Measurements from ENCODE around the gene C3orf80.

Gene C3orf80

GRCh38 chr3:160265088-160265487, 39.9 kb downstream of the C3orf80 start:
- H3K27ac ChIP-seq (ENCODE audit: low read length) = no peak overlapping the region
- no peak overlapping the region for H3K9ac ChIP-seq (ENCODE audit: low read length)
- no peaks in the 10 kb centered on the region for H3K79me2 ChIP-seq (ENCODE audit: low read length)
- H3K9me2 ChIP-seq (replicated peaks; ENCODE audit: insufficient read depth, low read length) = no peaks in the 10 kb centered on the region
- no peaks in the 10 kb centered on the region for H3K4me1 ChIP-seq (ENCODE audit: low read length)
- TF ChIP-seq CTCF (IDR thresholded peaks at IDR 0.05; ENCODE audit: low read length) (no peak), EZH2phosphoT487 (IDR thresholded peaks at IDR 0.05; ENCODE audit: low read length) (no peak)
- DNase-seq = no peak
- no peaks in the 10 kb centered on the region for H3F3A ChIP-seq (ENCODE audit: insufficient read depth, low read length)
- no peak overlapping the region for H3K4me2 ChIP-seq (ENCODE audit: low read depth, low read length)
- H4K20me1 ChIP-seq (ENCODE audit: insufficient read depth, low read length) = no peaks in the 10 kb centered on the region
- H2AFZ ChIP-seq (ENCODE audit: low read length) = no peak overlapping the region
- no peaks in the 10 kb centered on the region for H3K9me3 ChIP-seq (replicated peaks; ENCODE audit: insufficient read depth, low read length)
- no peaks in the 10 kb centered on the region for H3K36me3 ChIP-seq (replicated peaks; ENCODE audit: insufficient read depth, low read length)
- H3K27me3 ChIP-seq (replicated peaks; ENCODE audit: insufficient read depth, low read length) = no peaks in the 10 kb centered on the region
- no peak overlapping the region for H3K4me3 ChIP-seq (ENCODE audit: low read length)

Data from MM.1S (cell line).